Stimulated activated CD8-positive, alpha-beta memory T cell treated with anti-CD3 and anti-CD28 coated beads, Interleukin-15, amount 100 ng/mL, for 4 hours (primary cell): ENCODE results near the gene A4GNT.

Experiments used
- DNase-seq, 2 donors: peaks; one replicate each; pipeline ENCODE4 v3.0.0-alpha.2; 2020; ENCODE audit warnings: low read depth in 2 of 2

Gene A4GNT

GRCh38 chr3:138078901-138079344 is 53.3 kb downstream of the A4GNT start:
- no peak for DNase-seq

- no peak for DNase-seq
Observed at GRCh38 chr3:138078096-138078495, 54.1 kb downstream of the A4GNT start.
